H9 (cell line): ENCODE measurements around the gene ECSIT. TPM values are rescaled to one million over a fixed set of nuclear protein-coding genes. Genes with fewer than 3 reads are reported as not detected.

Source experiments
- DNase-seq: peaks from one replicate; pipeline ENCODE4 v3.0.0-alpha.2; 2017
- H2AFZ ChIP-seq: one replicate; pipeline ENCODE4 v1.6.1; 2013; ENCODE audit warnings: mild to moderate bottlenecking, low read length, control low read depth, moderate library complexity
- H2AK5ac ChIP-seq: 2 replicates; pipeline ENCODE4 v1.6.1; 2013; ENCODE audit warnings: low read length, control low read depth, mixed read lengths; ENCODE audit not compliant: insufficient read length
- H2BK120ac ChIP-seq: one replicate; pipeline ENCODE4 v1.6.1; 2013; ENCODE audit warnings: low read depth, mild to moderate bottlenecking, low read length, control low read depth, inconsistent platforms; ENCODE audit not compliant: poor library complexity, severe bottlenecking
- H2BK12ac ChIP-seq: 2 replicates; pipeline ENCODE4 v1.6.1; 2013; ENCODE audit warnings: low read length, control low read depth, mixed read lengths, low read depth; ENCODE audit not compliant: insufficient read length
- H2BK15ac ChIP-seq: 2 replicates; pipeline ENCODE4 v1.6.1; 2013; ENCODE audit warnings: low read depth, low read length, control low read depth
- H2BK20ac ChIP-seq: one replicate; pipeline ENCODE4 v1.6.1; 2013; ENCODE audit warnings: low read depth, mild to moderate bottlenecking, low read length, control low read depth, inconsistent platforms; ENCODE audit not compliant: poor library complexity, severe bottlenecking
- H2BK5ac ChIP-seq: 2 replicates; pipeline ENCODE4 v1.6.1; 2013; ENCODE audit warnings: low read length, control low read depth, mixed read lengths; ENCODE audit not compliant: insufficient read length
- H3K14ac ChIP-seq: 2 replicates; pipeline ENCODE4 v1.6.1; 2013; ENCODE audit warnings: low read length, control low read depth; ENCODE audit not compliant: insufficient read depth
- H3K18ac ChIP-seq: 2 replicates; pipeline ENCODE4 v1.6.1; 2013; ENCODE audit warnings: low read depth, mild to moderate bottlenecking, mixed read lengths, low read length, control low read depth; ENCODE audit not compliant: insufficient read length
- H3K23ac ChIP-seq: 2 replicates; pipeline ENCODE4 v1.6.1; 2013; ENCODE audit warnings: low read length, control low read depth, mixed read lengths, low read depth; ENCODE audit not compliant: insufficient read length
- H3K23me2 ChIP-seq: 2 replicates; pipeline ENCODE4 v1.6.1; 2013; ENCODE audit warnings: low read depth, mild to moderate bottlenecking, mixed read lengths, low read length, control low read depth; ENCODE audit not compliant: insufficient read length, poor library complexity, severe bottlenecking
- H3K27ac ChIP-seq: 2 replicates; pipeline ENCODE4 v1.5.1; 2013; ENCODE audit warnings: low read length, control low read depth, mixed read lengths, low read depth; ENCODE audit not compliant: insufficient read length
- H3K27me3 ChIP-seq: 2 replicates; pipeline ENCODE4 v1.6.1; 2013; ENCODE audit warnings: low read length, control low read depth, inconsistent platforms; ENCODE audit not compliant: insufficient read depth
- H3K4ac ChIP-seq: 2 replicates; pipeline ENCODE4 v1.6.1; 2013; ENCODE audit warnings: low read depth, mild to moderate bottlenecking, control low read depth, inconsistent platforms, low read length, moderate library complexity
- H3K4me1 ChIP-seq: 2 replicates; pipeline ENCODE4 v1.6.1; 2013; ENCODE audit warnings: low read length, control low read depth, inconsistent platforms; ENCODE audit not compliant: insufficient read depth
- H3K4me2 ChIP-seq: 2 replicates; pipeline ENCODE4 v1.6.1; 2013; ENCODE audit warnings: low read length, control low read depth, mixed read lengths; ENCODE audit not compliant: insufficient read length, insufficient read depth
- H3K56ac ChIP-seq: 2 replicates; pipeline ENCODE4 v1.6.1; 2013; ENCODE audit warnings: low read depth, mild to moderate bottlenecking, mixed read lengths, low read length, control low read depth; ENCODE audit not compliant: insufficient read length
- H3K79me1 ChIP-seq: 2 replicates; pipeline ENCODE4 v1.6.1; 2013; ENCODE audit warnings: low read depth, mild to moderate bottlenecking, moderate library complexity, low read length, control low read depth, inconsistent platforms; ENCODE audit not compliant: insufficient read depth, poor library complexity, severe bottlenecking
- H3K79me2 ChIP-seq: 2 replicates; pipeline ENCODE4 v1.6.1; 2013; ENCODE audit warnings: low read length, control low read depth, inconsistent platforms; ENCODE audit not compliant: insufficient read depth
- H3K9ac ChIP-seq: 2 replicates; pipeline ENCODE4 v1.6.1; 2013; ENCODE audit warnings: low read length, control low read depth, mixed read lengths; ENCODE audit not compliant: insufficient read length; ENCODE audit errors: extremely low read depth
- H3K9me3 ChIP-seq: one replicate; pipeline ENCODE4 v1.6.1; 2013; ENCODE audit warnings: low read depth, low read length, inconsistent platforms; ENCODE audit not compliant: control insufficient read depth
- H3T11ph ChIP-seq: one replicate; pipeline ENCODE4 v1.6.1; 2013; ENCODE audit warnings: mild to moderate bottlenecking, low read length, control low read depth, inconsistent platforms
- H4K20me1 ChIP-seq: one replicate; pipeline ENCODE4 v1.6.1; 2013; ENCODE audit not compliant: control insufficient read depth, insufficient read length, insufficient read depth
- H4K5ac ChIP-seq: 2 replicates; pipeline ENCODE4 v1.6.1; 2013; ENCODE audit warnings: low read depth, mild to moderate bottlenecking, mixed read lengths, low read length, control low read depth; ENCODE audit not compliant: insufficient read length
- H4K8ac ChIP-seq: replicated peaks from 2 replicates; pipeline ENCODE4 v1.6.1; 2013; ENCODE audit warnings: low read length, control low read depth, mixed read lengths, low read depth; ENCODE audit not compliant: insufficient read length
- H4K91ac ChIP-seq: 2 replicates; pipeline ENCODE4 v1.6.1; 2013; ENCODE audit warnings: low read depth, mild to moderate bottlenecking, moderate library complexity, mixed read lengths, low read length, control low read depth; ENCODE audit not compliant: insufficient read length
- H3K27ac Mint-ChIP-seq, 3 experiments: 2 replicates in 2 of 3; 3 replicates in 1 of 3; pipeline ENCODE4 v1.8.0; 2020 to 2021; ENCODE audit warnings: mixed read lengths in 3 of 3, mild to moderate bottlenecking in 1 of 3, moderate library complexity in 1 of 3
- H3K27me3 Mint-ChIP-seq: 2 replicates; pipeline ENCODE4 v1.8.0; 2021; ENCODE audit warnings: low read depth, mild to moderate bottlenecking, moderate library complexity, mixed read lengths
- H3K36me3 Mint-ChIP-seq, 3 experiments: 2 replicates in 2 of 3; 3 replicates in 1 of 3; pipeline ENCODE4 v1.8.0; 2020 to 2021; ENCODE audit warnings: low read depth in 3 of 3, mixed read lengths in 3 of 3; ENCODE audit not compliant: insufficient read depth in 1 of 3
- H3K4me1 Mint-ChIP-seq, 2 experiments: 2 replicates each; pipeline ENCODE4 v1.8.0; 2020; ENCODE audit warnings: mixed read lengths in 2 of 2
- H3K4me3 Mint-ChIP-seq, 2 experiments: 2 replicates in 1 of 2; 3 replicates in 1 of 2; pipeline ENCODE4 v1.8.0; 2020 to 2021; ENCODE audit warnings: mild to moderate bottlenecking in 2 of 2, mixed read lengths in 2 of 2, moderate library complexity in 1 of 2
- H3K9me3 Mint-ChIP-seq, 2 experiments: 2 replicates in 1 of 2; 3 replicates in 1 of 2; pipeline ENCODE4 v1.8.0; 2020; ENCODE audit warnings: mild to moderate bottlenecking in 2 of 2, mixed read lengths in 2 of 2, moderate library complexity in 1 of 2
- CTCF ChIP-seq: fragments of 200-600 bp; sonication (generic); conservative IDR thresholded peaks from 3 replicates; pipeline ENCODE4 v1.8.0; 2021; ENCODE audit warnings: antibody characterized with exemption, mild to moderate bottlenecking
- WGBS: extraction: QIAGEN DNeasy Blood & Tissue Kit; methylation state at CpG from one replicate; pipeline ENCODE4 v1.1.7; 2013; ENCODE audit warnings: missing lambda C conversion rate, low lambda C conversion rate, mixed read lengths; ENCODE audit not compliant: insufficient read length; ENCODE audit errors: extremely low coverage; 5-methylcytosine and 5-hydroxymethylcytosine counted together
- total RNA-seq: library from RNA; stranded (reverse); gene quantifications from 2 replicates; pipeline ENCODE4 v1.2.1, GENCODE V29; 2021

ECSIT gene
- total RNA-seq, 1 experiment from 2014 or later, result 42.4 TPM

- Histone ChIP-seq H3K79me2 (no peaks in the 10 kb centered on the region), H2AK5ac (no peak overlapping the region), H3K9ac (no peak overlapping the region), H4K8ac (no peak overlapping the region), H2BK120ac (no peak overlapping the region), H3K18ac (no peak overlapping the region), H3K56ac (no peak overlapping the region), H3K4ac (no peak overlapping the region), H4K20me1 (no peaks in the 10 kb centered on the region), H2BK5ac (no peak overlapping the region), H2BK20ac (no peak overlapping the region), H3K23me2 (peaks cover 7% of the 10 kb centered on the region), H3K4me2 (peak overlapping the region; percentile 17), H3T11ph (no peak overlapping the region), H2BK12ac (no peak overlapping the region), H4K91ac (no peak overlapping the region), H3K4me1 (no peaks in the 10 kb centered on the region), H3K23ac (no peak overlapping the region), H2BK15ac (no peak overlapping the region), H3K27ac (no peak overlapping the region), H4K5ac (no peak overlapping the region), H3K9me3 (no peaks in the 10 kb centered on the region), H3K27me3 (peaks cover 12% of the 10 kb centered on the region; the same call in 1 of the 2 replicates), H3K14ac (no peak overlapping the region), H3K79me1 (no peaks in the 10 kb centered on the region), H2AFZ (no peak overlapping the region)
- Mint-ChIP-seq H3K4me3 (peak overlapping the region in 1 of 2 experiments; percentile 29; a peak in 1 of 5 replicates), H3K9me3 (peaks cover 0 to 4% of the 10 kb centered on the region in 2 experiments; a peak in 3 of 5 replicates), H3K36me3 (no peaks in the 10 kb centered on the region; a peak in 1 of 7 replicates), H3K4me1 (peaks cover 4 to 18% of the 10 kb centered on the region in 2 experiments; a peak in 3 of 4 replicates), H3K27me3 (peaks cover 42% of the 10 kb centered on the region), H3K27ac (no peak overlapping the region)
- WGBS, result no CpG with 5 or more reads among the region's 86 CpGs
- TF ChIP-seq CTCF, result no peak
- DNase-seq, result no peak
Observed at GRCh38 chr19:11479898-11480714, 48.8 kb downstream of the ECSIT start.
